DLD1 (cell line): Measurements from ENCODE around the gene GPR153.
"Not testable (repeated sequence)": the region's sequence is repeated elsewhere in the genome, so short reads cannot be mapped to it uniquely, and the experiment has no call there.

Source experiments
- in situ Hi-C: cut with HindIII; loops from 2 replicates; pipeline ENCODE4 v1.10.0; 2017; ENCODE audit warnings: low sequenced_read_pairs

GPR153 gene

DNA sequence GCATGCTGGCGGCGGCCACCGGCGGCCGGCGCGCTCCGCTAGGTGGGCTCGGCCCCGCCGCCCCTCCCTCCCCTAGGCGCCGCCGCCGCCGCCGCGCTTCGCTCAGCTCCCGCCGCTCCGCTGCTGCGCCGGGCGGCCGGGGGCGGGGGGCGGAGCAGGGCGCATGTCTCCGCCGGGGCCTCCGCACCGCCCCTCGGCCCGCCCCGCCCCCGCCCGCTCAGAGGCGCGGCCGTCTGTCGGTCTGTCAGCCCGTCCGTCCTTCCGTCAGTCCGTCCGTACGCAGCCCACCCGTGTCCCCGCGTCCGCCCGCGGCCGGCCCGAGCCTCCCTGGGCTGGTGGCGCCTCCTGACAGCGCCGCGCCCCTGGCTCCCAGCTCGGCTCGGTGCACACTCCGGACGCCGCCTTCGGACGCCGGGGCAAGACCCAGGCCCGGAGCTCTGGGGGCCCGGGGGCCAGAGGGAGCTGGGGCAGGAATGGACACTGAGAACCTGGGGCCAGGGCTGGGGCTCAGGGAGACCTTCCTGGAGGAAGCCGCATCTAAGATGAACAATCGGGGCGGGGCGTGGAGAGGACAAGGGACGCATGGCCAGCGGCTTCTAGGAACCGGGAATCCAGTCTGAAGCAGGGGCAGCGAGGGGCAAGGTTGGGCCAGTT is at the start of gene GPR153:
Gene GPR153, minus strand, starts transcription at position 138 of the 654 bp plus-strand sequence. CDS start 6,193 bp downstream, outside the sequence.
- in situ Hi-C loops, result no loop called here

GRCh38 chr1:6310116-6310848 is 49.4 kb upstream of the GPR153 start:
- in situ Hi-C loops, result no loop called here

DNA sequence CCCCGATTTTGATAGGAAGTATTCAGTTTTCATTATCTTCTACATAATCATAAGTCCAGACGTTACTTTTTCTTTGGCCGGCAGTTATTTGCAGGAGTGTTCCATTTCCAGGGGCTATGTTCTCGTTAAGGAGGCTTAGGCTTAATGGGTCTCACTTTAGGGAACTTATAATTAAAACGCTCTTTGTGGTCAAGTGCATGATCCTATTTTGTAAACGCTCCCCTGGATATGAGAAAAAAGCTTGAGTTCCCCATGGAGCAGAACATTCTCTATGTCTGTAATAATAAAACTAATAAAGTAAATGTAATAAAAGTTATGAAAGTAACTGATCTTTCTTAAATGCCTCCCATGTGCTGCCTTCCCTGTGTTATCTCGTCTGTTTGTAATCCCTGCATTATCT is 48.7 kb upstream of the GPR153 start:
- in situ Hi-C loops, result no loop called here

DNA sequence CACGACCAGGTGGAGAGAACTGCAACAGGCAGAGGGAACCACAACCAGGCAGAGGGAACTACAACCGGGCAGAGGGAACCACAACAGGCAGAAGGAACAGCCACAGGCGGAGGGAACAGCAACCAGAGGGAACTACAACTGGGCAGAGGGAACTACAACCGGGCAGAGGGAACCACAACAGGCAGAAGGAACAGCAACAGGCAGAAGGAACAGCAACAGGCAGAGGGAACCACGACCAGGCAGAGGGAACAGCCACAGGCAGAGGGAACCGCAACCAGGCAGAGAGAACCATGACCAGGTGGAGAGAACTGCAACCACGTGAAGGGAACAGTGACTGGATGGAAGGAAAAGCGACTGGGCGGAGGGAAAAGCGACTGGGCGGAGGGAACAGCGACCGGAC is 47.6 kb upstream of the GPR153 start:
- in situ Hi-C loops, result no loop called here

GRCh38 chr1:6307682-6308081 is 46.8 kb upstream of the GPR153 start:
- in situ Hi-C loops, result not testable (repeated sequence)

DNA sequence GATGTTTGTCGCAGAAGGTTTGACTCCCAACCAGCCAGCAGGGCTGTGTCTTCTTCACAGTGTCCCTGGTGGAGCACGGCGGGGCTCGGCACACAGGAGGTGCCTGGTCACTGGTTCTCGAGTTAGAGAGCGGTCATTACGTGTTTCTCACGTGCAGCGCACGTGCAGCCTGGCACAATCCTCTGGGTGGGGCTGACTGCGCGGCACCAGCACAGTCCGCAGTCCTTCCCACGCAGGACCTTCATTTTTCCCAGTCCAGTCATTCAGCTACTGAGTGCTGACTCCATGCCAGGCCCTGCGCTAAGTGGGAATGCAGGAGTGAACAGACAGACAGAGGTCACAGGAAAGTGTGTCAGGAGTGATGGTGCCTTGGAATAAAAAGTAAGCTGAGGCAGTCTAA is 46.2 kb upstream of the GPR153 start:
- in situ Hi-C loops, result no loop called here

DNA sequence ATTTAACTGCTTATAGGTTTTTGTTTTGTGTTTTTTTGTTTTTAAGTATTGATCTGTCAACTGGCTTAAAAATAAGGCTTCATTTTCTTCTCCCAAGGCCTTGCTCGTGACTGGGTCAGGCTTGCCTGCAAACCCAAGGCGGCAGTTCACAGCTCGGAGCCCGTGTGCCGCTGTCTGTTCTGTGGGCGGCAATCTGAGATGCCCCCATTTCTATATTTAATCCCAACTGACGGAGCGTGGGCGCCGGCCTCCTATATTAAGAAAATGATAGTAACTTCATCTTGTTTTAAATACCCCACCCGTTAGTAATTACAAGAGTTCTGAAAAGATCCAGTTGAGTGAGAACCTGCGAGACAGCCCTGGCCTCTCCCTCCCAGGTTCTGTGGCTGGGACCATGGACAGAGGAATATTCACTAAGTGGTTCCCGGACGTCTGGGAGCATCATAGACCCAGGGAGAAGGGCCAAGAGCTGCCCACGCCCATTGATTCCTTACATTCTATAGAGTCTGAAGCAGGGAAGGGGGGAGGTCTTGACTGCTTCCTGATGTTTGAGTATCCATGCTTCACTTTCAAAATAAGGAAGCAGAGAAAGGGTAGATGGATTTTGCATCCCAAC is 42.6 kb upstream of the GPR153 start:
- in situ Hi-C loops, result no loop called here

DNA sequence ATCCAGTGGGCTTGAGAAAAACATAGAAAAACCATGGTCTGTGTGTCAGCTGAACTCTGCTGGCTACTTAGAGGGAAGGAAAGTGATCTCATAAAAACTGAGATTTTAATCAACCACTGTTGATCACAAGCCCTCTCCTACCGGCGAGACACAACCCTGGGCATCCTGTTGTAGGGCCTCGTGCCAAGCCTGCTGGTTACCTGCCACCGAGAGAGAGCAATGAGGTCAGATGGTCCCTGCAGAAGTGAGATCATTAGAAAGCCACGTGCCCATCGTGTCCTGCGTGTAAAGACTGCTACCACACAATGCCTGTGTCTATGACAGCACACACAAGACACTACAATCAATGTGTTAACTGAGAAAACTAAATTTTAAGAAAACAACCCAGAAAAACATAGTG is 41.7 kb upstream of the GPR153 start:
- in situ Hi-C loops, result no loop called here

DNA sequence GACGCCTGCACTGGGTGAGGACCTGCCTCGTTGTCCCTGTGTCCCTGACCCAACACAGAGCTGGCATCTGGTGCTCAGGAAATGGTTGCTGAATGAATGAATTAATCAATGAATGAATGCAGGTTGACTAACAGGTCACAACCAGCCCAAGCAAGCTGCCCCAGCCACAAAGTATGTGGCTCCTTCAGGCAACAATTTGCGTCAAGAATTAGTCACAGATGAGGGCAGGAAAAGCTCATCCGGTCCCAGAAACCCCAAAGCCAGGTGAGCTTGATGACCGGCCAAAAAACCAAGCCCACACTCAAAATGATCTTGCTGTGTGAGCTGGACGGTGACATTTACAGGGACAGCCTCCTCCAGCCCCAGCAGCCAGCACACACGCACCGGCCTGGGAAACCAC is 40.6 kb upstream of the GPR153 start:
- in situ Hi-C loops, result no loop called here

- in situ Hi-C loops, result no loop called here
These were observed 39.6 kb upstream of the GPR153 start for GRCh38 chr1:6300342-6301048.

DNA sequence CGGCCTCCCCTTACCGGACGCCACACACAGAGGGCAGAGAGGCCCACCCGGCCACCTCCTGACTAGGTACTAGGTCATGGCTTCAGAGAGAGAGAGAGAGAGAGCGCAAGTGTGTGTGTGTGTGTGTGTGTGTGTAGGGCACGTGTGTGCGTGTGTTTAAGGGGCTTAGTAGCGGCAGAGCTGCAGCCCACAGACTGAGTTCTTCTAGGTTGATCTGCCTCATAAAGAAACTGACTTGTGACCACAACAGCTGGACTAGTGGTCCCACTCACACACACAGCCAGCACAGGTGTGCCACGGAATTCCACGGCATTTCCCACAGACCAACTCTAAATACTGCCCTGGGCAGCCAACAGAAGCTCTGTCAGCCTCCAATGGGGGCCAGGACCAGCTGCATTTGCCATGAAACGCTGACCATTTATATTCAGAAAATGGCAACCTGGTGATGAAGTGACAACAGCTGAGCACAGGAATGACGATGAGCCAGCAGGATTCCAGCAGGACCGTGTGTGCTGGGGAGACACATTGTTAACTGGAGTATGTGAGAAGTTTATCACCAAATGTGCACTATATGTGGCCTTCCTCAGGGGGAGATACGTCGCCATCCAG is 38.8 kb upstream of the GPR153 start:
- in situ Hi-C loops, result no loop called here

DNA sequence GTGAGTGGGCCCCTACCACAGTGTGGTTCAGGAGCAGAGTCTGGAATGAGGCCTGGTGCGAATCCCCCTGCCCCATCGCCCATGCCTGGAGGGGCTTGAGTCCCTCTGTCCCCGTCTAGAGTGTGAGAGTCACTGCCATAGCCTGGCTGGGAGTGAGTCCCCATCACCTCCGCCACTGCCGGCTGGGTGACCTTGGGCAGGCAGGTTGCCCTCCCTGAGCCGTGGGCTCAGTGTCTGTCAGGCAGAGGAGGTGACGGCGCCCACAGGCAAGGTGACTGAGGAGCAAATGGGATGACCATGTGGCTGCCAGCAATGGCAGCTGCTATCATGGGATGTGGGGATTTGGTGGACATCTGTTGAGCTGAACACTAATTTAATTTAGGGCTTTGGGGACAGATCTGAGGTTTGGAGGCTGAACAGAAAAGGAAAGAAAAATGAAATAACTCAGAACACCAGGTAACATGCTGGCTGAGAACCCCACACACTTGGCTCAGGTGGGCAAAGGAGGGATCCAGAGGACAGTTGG is 38.1 kb upstream of the GPR153 start:
- in situ Hi-C loops, result no loop called here

DNA sequence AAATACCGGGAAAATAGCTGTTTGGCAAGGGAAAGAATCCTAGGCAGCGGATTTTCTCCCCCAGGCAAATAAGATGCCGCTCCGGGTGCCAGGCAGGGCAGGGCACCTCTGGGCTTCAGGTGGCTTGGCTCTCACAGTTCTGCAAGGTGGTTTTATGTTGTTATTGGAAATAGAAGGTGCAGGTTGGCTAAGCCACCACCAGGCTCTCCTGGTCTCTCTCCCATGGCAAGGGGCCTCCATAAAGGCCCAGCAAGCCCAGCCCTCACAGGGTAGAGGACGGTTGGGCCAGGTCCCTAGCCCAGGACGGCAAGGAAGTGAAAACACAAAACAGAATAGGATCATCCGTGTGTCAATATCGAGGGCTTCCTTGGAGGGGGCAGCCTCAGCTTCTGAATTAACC is 37.6 kb upstream of the GPR153 start:
- in situ Hi-C loops, result no loop called here

- in situ Hi-C loops, result no loop called here
These were observed 35.0 kb upstream of the GPR153 start for GRCh38 chr1:6295910-6296309.

DNA sequence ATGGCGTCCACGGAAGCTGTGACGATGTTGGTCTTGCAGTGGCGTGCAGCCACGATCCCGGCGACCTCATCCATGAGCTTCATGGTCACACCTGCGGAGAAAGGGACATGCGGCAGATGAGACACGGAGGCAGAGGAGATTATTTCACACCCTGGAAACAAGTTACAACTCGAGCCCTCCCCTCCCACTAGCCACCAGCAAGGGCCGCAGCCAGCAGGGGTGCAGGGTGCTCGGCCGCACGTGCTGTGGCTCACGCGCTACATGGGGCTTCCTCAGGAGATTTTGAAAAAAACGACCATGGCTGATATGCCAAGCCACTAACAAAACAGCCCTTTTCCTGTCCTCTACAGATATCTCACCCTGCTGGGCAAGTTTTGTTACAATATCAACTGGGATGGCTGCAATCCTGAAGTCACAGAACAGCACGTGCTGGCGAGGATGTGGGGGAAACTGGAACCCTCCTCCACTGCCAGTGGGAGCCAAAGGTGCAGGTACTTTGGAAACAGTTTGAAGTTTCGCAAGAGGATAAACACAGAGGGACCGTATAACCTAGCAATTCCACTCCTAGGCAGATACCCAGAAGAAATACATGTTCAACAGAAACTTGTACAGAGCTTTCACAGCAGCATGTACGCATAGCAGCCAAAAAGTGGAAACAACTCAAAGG is 34.1 kb upstream of the GPR153 start:
- in situ Hi-C loops, result no loop called here

DNA sequence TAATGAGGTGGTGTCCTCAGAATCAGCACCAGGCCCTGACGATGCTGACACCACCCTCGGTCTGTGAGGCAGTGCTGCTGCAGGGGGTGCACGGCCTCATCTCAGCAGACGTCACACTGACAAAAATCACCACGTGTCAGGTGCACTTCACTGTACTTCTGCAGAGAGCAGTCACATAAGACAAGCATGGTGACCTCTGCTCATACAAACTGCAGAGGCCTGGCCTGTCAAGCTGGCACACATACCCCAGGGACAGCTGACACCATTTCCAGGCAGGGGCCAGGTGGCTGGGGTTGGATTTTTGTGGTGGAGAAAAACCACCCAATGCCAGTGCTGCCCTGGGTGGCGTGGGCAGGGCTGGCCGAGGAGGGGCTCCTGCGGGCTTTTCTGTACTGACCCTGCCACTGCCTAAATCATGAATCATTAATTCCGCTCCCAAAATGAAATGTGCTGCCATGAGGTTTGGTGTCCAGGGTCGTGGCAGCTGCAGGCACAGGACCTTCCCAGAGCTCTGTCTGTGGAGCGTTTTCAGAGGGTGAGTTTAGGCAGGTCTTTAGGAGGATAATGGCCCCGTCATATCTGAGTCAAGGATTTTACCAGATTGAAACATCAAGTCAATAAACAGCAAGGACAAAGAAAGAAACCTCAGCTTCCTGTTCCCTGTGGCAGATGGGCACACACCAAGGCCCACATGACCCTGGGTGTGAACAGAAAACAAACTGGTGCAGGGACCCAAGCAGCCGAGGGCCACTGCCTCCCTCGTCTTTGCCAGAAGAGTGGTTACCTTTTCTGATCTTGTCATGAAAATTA is 33.4 kb upstream of the GPR153 start:
- in situ Hi-C loops, result no loop called here

- in situ Hi-C loops, result no loop called here
These were observed 31.2 kb upstream of the GPR153 start for GRCh38 chr1:6292102-6292501.

DNA sequence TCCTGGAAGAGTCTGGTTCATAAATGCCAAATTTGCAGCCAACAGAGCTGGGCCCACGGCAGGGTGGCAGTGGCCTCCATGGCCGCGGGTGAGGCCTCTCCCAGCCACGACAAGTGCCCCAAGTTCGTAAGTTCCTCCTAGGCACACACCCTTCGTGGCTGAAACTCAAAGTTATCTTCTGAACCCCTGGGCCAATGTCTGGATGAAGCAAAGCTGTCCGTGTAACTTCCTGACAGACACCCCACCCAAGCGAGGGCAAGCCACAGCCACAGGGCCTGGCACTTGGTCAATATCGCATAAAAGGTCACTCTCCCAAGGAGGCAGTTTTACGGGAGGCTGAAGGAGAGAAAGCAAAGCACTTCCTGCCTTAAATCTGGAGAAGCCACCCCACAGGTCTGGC is 27.8 kb upstream of the GPR153 start:
- in situ Hi-C loops, result no loop called here

DNA sequence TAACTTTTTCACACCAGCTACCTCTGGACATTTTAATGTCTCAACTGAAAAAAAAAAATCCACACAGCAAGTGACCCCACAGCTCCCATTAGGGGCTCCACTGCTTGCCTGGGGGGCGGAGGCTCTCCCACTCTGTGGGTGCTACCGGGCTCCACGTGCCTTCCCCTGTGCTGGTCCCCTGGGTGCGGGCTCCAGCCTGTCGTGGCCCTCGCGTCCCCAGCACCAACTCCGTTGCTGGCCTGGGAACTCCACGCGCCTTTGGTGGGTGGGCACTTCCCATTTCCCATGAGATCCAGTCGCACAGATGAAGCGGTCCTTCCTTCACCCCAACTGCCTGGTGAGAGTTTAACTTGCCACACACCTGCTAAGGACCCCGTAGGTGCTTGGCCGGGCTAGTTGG is 27.1 kb upstream of the GPR153 start:
- in situ Hi-C loops, result no loop called here
